Calu3 (cell line): ENCODE results near the gene HEXD. TPM values are rescaled to one million over a fixed set of nuclear protein-coding genes. Genes with fewer than 3 reads are reported as not detected.
"Not testable (repeated sequence)": the region's sequence is repeated elsewhere in the genome, so short reads cannot be mapped to it uniquely, and the experiment has no call there.

Experiments
- BruUV-seq: library from RNA; stranded (reverse); fragments of 400-500 nt; replicated peaks from 2 replicates; lab custom pipeline; 2021; lab: Mats Ljungman, UMichigan
- CTCF ChIA-PET: fragments of 300-600 bp; sonication (Branson Sonifier 250); formaldehyde crosslinking; loops from one replicate; lab custom pipeline; 2022; ENCODE audit warnings: antibody characterized with exemption; lab: Charles Lee
- DNase-seq: peaks from one replicate; pipeline ENCODE4 v3.0.0; 2022
- H3K27ac Mint-ChIP-seq: one replicate; pipeline ENCODE4 v1.8.0; 2022; ENCODE audit warnings: mixed read lengths; ENCODE audit not compliant: unreplicated experiment
- H3K27me3 Mint-ChIP-seq: one replicate; pipeline ENCODE4 v1.8.0; 2022; ENCODE audit warnings: mixed read lengths; ENCODE audit not compliant: unreplicated experiment
- H3K36me3 Mint-ChIP-seq: one replicate; pipeline ENCODE4 v1.8.0; 2022; ENCODE audit warnings: mild to moderate bottlenecking, moderate library complexity, mixed read lengths; ENCODE audit not compliant: insufficient read depth, unreplicated experiment
- H3K4me1 Mint-ChIP-seq: one replicate; pipeline ENCODE4 v1.8.0; 2022; ENCODE audit warnings: mild to moderate bottlenecking, low read depth, mixed read lengths; ENCODE audit not compliant: unreplicated experiment
- H3K4me3 Mint-ChIP-seq: one replicate; pipeline ENCODE4 v1.8.0; 2022; ENCODE audit warnings: mild to moderate bottlenecking, low read depth, moderate library complexity, mixed read lengths; ENCODE audit not compliant: unreplicated experiment
- H3K9me3 Mint-ChIP-seq: one replicate; pipeline ENCODE4 v1.8.0; 2022; ENCODE audit warnings: low read depth, mixed read lengths; ENCODE audit not compliant: unreplicated experiment
- intact Hi-C: fragments of 100-400 bp; cut with micrococcal nuclease; formaldehyde crosslinking; loops from one replicate; pipeline ENCODE4 v1.10.0; 2022; ENCODE audit not compliant: unreplicated experiment
- total RNA-seq: library from RNA; stranded (reverse); gene quantifications from 2 replicates; pipeline ENCODE4 v1.2.3, GENCODE V29; 2022
- TF ChIP-seq, protein P1 (sequence below): fragments of 200-600 bp; IDR thresholded peaks from one replicate; pipeline ENCODE4 v1.8.0; 2022; ENCODE audit warnings: antibody characterized with exemption; ENCODE audit not compliant: unreplicated experiment

HEXD gene
- total RNA-seq, 1 experiment from 2014 or later = 30.7 TPM

DNA sequence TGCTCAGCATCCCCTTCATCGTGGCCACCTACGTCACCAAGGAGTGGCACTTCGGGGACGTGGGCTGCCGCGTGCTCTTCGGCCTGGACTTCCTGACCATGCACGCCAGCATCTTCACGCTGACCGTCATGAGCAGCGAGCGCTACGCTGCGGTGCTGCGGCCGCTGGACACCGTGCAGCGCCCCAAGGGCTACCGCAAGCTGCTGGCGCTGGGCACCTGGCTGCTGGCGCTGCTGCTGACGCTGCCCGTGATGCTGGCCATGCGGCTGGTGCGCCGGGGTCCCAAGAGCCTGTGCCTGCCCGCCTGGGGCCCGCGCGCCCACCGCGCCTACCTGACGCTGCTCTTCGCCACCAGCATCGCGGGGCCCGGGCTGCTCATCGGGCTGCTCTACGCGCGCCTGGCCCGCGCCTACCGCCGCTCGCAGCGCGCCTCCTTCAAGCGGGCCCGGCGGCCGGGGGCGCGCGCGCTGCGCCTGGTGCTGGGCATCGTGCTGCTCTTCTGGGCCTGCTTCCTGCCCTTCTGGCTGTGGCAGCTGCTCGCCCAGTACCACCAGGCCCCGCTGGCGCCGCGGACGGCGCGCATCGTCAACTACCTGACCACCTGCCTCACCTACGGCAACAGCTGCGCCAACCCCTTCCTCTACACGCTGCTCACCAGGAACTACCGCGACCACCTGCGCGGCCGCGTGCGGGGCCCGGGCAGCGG lies 43.4 kb upstream of the HEXD start:
- Mint-ChIP-seq H3K27me3 (peaks cover 45% of the 10 kb centered on the region), H3K4me1 (no peaks in the 10 kb centered on the region), H3K36me3 (no peaks in the 10 kb centered on the region), H3K4me3 (no peak overlapping the region), H3K9me3 (no peaks in the 10 kb centered on the region), H3K27ac (no peak overlapping the region)
- intact Hi-C loops = no loop called here
- TF ChIP-seq, protein P1, sequence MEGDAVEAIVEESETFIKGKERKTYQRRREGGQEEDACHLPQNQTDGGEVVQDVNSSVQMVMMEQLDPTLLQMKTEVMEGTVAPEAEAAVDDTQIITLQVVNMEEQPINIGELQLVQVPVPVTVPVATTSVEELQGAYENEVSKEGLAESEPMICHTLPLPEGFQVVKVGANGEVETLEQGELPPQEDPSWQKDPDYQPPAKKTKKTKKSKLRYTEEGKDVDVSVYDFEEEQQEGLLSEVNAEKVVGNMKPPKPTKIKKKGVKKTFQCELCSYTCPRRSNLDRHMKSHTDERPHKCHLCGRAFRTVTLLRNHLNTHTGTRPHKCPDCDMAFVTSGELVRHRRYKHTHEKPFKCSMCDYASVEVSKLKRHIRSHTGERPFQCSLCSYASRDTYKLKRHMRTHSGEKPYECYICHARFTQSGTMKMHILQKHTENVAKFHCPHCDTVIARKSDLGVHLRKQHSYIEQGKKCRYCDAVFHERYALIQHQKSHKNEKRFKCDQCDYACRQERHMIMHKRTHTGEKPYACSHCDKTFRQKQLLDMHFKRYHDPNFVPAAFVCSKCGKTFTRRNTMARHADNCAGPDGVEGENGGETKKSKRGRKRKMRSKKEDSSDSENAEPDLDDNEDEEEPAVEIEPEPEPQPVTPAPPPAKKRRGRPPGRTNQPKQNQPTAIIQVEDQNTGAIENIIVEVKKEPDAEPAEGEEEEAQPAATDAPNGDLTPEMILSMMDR = no peak
- CTCF ChIA-PET = no interaction called here
- no peak for DNase-seq
- no TSS peak for BruUV-seq

DNA sequence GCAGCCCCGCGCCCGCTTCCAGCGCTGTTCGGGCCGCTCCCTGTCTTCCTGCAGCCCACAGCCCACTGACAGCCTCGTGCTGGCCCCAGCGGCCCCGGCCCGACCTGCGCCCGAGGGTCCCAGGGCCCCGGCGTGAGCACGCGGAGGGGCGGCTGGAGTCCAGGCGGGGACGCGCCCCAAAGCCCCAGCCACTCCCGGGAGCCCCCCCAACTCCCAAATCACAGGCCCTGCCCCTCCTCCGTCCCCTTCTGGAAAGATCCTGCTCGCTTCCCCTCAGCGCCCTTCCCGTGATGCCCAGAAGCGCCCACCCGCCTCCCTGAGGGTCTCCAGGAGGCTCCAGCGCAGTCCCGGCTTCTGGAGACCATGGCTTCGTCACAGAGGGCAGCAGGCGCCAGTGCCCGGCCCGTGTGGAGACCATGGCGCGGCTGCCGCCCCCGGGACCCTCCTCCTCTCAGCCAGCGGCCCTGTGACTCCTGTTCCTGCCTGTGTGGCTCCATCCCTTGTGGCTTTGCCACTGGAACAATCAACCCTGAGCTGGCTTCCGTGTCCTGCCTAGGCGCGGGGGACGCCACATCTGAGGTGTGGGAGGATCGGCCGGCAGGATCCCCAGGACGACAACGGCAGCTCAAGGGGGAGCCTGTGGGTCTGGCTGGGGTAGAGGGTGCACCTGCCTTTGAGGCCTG lies 42.6 kb upstream of the HEXD start:
- DNase-seq = no peak
- CTCF ChIA-PET = no interaction called here
- Mint-ChIP-seq H3K27me3 (peaks cover 48% of the 10 kb centered on the region), H3K4me3 (no peak overlapping the region), H3K27ac (no peak overlapping the region), H3K36me3 (no peaks in the 10 kb centered on the region), H3K4me1 (no peaks in the 10 kb centered on the region), H3K9me3 (no peaks in the 10 kb centered on the region)
- TF ChIP-seq, protein P1 = no peak
- no TSS peak for BruUV-seq
- intact Hi-C loops = no loop called here

DNA sequence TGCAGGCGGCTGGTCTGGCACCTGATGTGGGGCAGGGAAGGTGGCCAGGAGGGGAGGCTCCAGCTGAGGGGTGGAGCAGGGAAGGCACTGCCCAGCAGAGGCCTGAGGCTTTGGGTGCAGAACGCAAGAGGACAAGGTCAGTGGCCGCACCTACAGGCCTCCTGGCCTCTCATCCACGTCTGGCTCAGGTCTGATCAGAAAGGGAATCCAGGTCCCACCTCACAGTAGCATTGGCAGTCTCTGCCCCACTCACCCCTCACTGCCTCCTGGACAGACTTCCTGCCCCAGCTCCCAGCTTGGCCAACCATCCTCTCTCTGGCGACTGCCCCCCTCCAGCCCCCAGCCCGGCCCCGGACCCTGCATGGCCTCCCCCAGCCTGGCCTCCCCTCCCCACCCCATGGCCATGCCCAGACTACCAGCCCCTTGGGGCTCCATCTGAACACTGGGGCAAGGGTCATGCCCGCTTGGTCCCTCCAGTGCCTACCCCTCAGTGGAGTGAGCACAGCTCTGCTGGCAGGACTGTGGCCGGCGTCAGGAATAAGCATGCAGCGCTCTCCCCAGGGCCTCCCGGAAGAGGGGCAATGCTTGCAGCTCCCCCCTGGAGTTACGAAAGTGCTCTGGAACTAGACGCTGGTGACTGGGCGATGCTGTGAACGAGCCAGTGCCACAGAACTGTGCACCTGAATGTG lies 42.0 kb upstream of the HEXD start:
- Mint-ChIP-seq H3K4me1 (peaks cover under 1% of the 10 kb centered on the region), H3K4me3 (no peak overlapping the region), H3K36me3 (no peaks in the 10 kb centered on the region), H3K27ac (no peak overlapping the region), H3K9me3 (no peaks in the 10 kb centered on the region), H3K27me3 (peaks cover 48% of the 10 kb centered on the region)
- TF ChIP-seq, protein P1 = no peak
- intact Hi-C loops = no loop called here
- CTCF ChIA-PET = no interaction called here
- no peak for DNase-seq
- BruUV-seq = no TSS peak

DNA sequence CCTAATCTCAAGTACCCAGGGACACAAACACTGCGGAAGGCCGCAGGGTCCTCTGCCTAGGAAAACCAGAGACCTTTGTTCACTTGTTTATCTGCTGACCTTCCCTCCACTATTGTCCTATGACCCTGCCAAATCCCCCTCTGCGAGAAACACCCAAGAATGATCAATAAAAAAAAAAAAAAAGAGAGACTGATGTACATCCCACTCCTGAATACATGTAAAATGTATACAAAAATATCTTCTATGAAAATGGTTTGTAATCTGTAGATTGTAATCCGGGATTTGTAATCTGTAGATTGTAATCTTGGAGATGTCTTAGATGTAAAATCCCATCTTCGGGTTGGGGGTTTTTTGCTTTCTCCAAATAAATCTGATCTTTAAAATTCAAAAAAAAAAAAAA lies 40.9 kb upstream of the HEXD start:
- CTCF ChIA-PET = interaction anchor here (1.2 kb wide), 1 partner anchor 27 kb away, joined by 4 read pairs; no protein-coding TSS in a partner anchor
- H3K27ac Mint-ChIP-seq, H3K36me3 Mint-ChIP-seq, H3K4me3 Mint-ChIP-seq, DNase-seq, BruUV-seq, H3K9me3 Mint-ChIP-seq, H3K4me1 Mint-ChIP-seq, intact Hi-C loops: not testable (repeated sequence)
- peaks cover 51% of the 10 kb centered on the region for H3K27me3 Mint-ChIP-seq
